B cell (primary cell): ENCODE data around the gene NFATC1. TPM values are rescaled to one million over a fixed set of nuclear protein-coding genes. Genes with fewer than 3 reads are reported as not detected.

Source experiments
- ATAC-seq: fragments of 200-7000 bp; cut with Tn5 transposase; one replicate; pipeline ENCODE4 v1.10.0; 2021; ENCODE audit warnings: low read depth, mild to moderate bottlenecking, moderate number of reproducible peaks, moderate library complexity
- CTCF ChIA-PET: fragments of 350-600 bp; sonication (Branson Sonifier 250); formaldehyde crosslinking; loops from one replicate; lab custom pipeline; 2021; ENCODE audit warnings: antibody characterized with exemption, inconsistent platforms; lab: Charles Lee
- POLR2A ChIA-PET: fragments of 350-600 bp; sonication (Branson Sonifier 250); formaldehyde crosslinking; loops from one replicate; lab custom pipeline; 2021; ENCODE audit warnings: antibody characterized with exemption; lab: Charles Lee
- DNase-seq: peaks from one replicate; pipeline ENCODE4 v3.0.0; 2013
- H2AFZ ChIP-seq: 2 replicates; pipeline ENCODE4 v1.6.1; 2012; ENCODE audit warnings: mild to moderate bottlenecking, low read depth, low read length; ENCODE audit not compliant: insufficient read depth, poor library complexity, severe bottlenecking
- H3K27ac ChIP-seq, 2 donors: 1 replicate in 1 of 2; 2 replicates in 1 of 2; pipeline ENCODE4 v1.5.1; 2012 to 2013; ENCODE audit warnings: low read length in 2 of 2, mild to moderate bottlenecking in 2 of 2, moderate library complexity in 1 of 2
- H3K27me3 ChIP-seq, 4 experiments: fragments of 200-600 bp in 1 of 4; sonication (generic) in 1 of 4; replicated peaks in 1 of 4; 1 replicate in 2 of 4; 2 replicates in 2 of 4; pipeline versions ENCODE4 v1.6.1 to v1.7.0; 2013 to 2016; ENCODE audit warnings: low read length in 3 of 4, mild to moderate bottlenecking in 2 of 4, mixed read lengths in 1 of 4, moderate library complexity in 1 of 4; ENCODE audit not compliant: insufficient read depth in 4 of 4, control insufficient read depth in 3 of 4; ENCODE audit errors: control extremely low read depth in 1 of 4
- H3K36me3 ChIP-seq, 2 experiments: replicated peaks in 1 of 2; 1 replicate in 1 of 2; 2 replicates in 1 of 2; pipeline versions ENCODE4 v1.6.1 to v1.7.1; 2013; ENCODE audit warnings: low read length in 1 of 2; ENCODE audit not compliant: insufficient read depth in 2 of 2, control insufficient read depth in 1 of 2; ENCODE audit errors: control extremely low read depth in 1 of 2, extremely low read depth in 1 of 2
- H3K4me1 ChIP-seq, 2 donors: fragments of 200-600 bp in 1 of 2; sonication (generic) in 1 of 2; 1 replicate in 1 of 2; 2 replicates in 1 of 2; pipeline versions ENCODE4 v1.5.1 to v1.6.1; 2013 to 2017; ENCODE audit warnings: low read length in 2 of 2; ENCODE audit not compliant: control insufficient read depth in 2 of 2, insufficient read depth in 2 of 2
- H3K4me2 ChIP-seq: replicated peaks from 2 replicates; pipeline ENCODE3; 2012; ENCODE audit warnings: mild to moderate bottlenecking, low read depth, low read length; ENCODE audit not compliant: poor library complexity, severe bottlenecking
- H3K4me3 ChIP-seq, 5 experiments: fragments of 200-600 bp in 1 of 5; sonication (generic) in 1 of 5; 1 replicate in 3 of 5; 2 replicates in 2 of 5; pipeline versions ENCODE4 v1.5.1 to v1.7.0; 2011 to 2016; ENCODE audit warnings: low read length in 4 of 5, mild to moderate bottlenecking in 4 of 5, low read depth in 2 of 5, control low read depth in 1 of 5, moderate library complexity in 1 of 5; ENCODE audit not compliant: insufficient read depth in 1 of 5; ENCODE audit errors: control extremely low read depth in 1 of 5, extremely low read depth in 1 of 5
- H3K79me2 ChIP-seq: fragments of 200-600 bp; sonication (generic); one replicate; pipeline ENCODE4 v1.6.0; 2016; ENCODE audit warnings: low read length; ENCODE audit not compliant: control insufficient read depth, insufficient read depth
- H3K9ac ChIP-seq: fragments of 200-600 bp; sonication (generic); 2 replicates; pipeline ENCODE4 v1.6.1; 2017; ENCODE audit warnings: mild to moderate bottlenecking, low read length, moderate library complexity
- H3K9me3 ChIP-seq, 3 donors: one replicate each; pipeline versions ENCODE4 v1.6.1 to v1.7.1; 2013; ENCODE audit warnings: low read length in 2 of 3; ENCODE audit not compliant: control insufficient read depth in 2 of 3, insufficient read depth in 1 of 3; ENCODE audit errors: control extremely low read depth in 1 of 3
- H4K20me1 ChIP-seq: 2 replicates; pipeline ENCODE4 v1.6.0; 2012; ENCODE audit warnings: mild to moderate bottlenecking, low read length; ENCODE audit not compliant: insufficient read depth, control insufficient read depth, poor library complexity, severe bottlenecking
- H3K27ac Mint-ChIP-seq: one replicate; pipeline ENCODE4 v1.8.0; 2021; ENCODE audit warnings: mixed read lengths
- H3K27me3 Mint-ChIP-seq: one replicate; pipeline ENCODE4 v1.8.0; 2021; ENCODE audit warnings: mixed read lengths
- H3K4me1 Mint-ChIP-seq: one replicate; pipeline ENCODE4 v1.8.0; 2021; ENCODE audit warnings: mixed read lengths
- H3K4me3 Mint-ChIP-seq: one replicate; pipeline ENCODE4 v1.8.0; 2021; ENCODE audit warnings: mixed read lengths
- H3K9me3 Mint-ChIP-seq: one replicate; pipeline ENCODE4 v1.8.0; 2022; ENCODE audit warnings: mixed read lengths; ENCODE audit not compliant: insufficient read depth
- CTCF ChIP-seq: fragments of 200-600 bp; IDR thresholded peaks from one replicate; pipeline ENCODE4 v1.8.0; 2022; ENCODE audit warnings: antibody characterized with exemption, mild to moderate bottlenecking
- EZH2 ChIP-seq: IDR thresholded peaks from 2 replicates; pipeline ENCODE4 v1.6.1; 2012; ENCODE audit warnings: borderline replicate concordance, low read depth, mild to moderate bottlenecking, moderate library complexity, low read length; ENCODE audit not compliant: insufficient read depth, poor library complexity, severe bottlenecking
- WGBS: methylation state at CpG from one replicate; pipeline ENCODE4 v1.1.5; 2013; ENCODE audit warnings: missing lambda C conversion rate; ENCODE audit not compliant: insufficient coverage; 5-methylcytosine and 5-hydroxymethylcytosine counted together
- intact Hi-C: fragments of 100-400 bp; cut with micrococcal nuclease; formaldehyde crosslinking; loops from one replicate; pipeline ENCODE4 v1.10.0; 2022
- polyA plus RNA-seq: library from polyadenylated mRNA; depleted of rRNA; stranded (reverse); fragments of >200 nt; gene quantifications from 2 replicates; pipeline ENCODE4 v1.2.3, GENCODE V29; 2012
- total RNA-seq, 2 donors: library from RNA; stranded (reverse); fragments of 120-200 nt in 1 of 2; gene quantifications; 1 replicate in 1 of 2; 2 replicates in 1 of 2; pipeline versions ENCODE4 v1.2.3 to v1.2.4, GENCODE V29; 2013 to 2022

The NFATC1 gene
- total and polyA plus RNA-seq, 2 donors (not counting 1 experiment from before 2014, with no cell fraction given) = 32.2 to 108 TPM

- Histone ChIP-seq H3K4me3 (no peak overlapping the region), H3K4me1 (no peaks in the 10 kb centered on the region), H2AFZ (no peak overlapping the region), H3K27ac (no peak overlapping the region), H3K27me3 (peaks cover 0 to 2% (median 0%) of the 10 kb centered on the region in 4 experiments), H3K4me2 (no peak overlapping the region), H3K79me2 (peaks cover 9% of the 10 kb centered on the region), H3K9me3 (peaks cover 0 to 6% (median 0%) of the 10 kb centered on the region in 3 donors), H4K20me1 (no peaks in the 10 kb centered on the region), H3K9ac (no peak overlapping the region), H3K36me3 (no peaks in the 10 kb centered on the region)
- no peaks in the 10 kb centered on the region for H3K27me3 Mint-ChIP-seq
- H3K9me3 Mint-ChIP-seq = peaks cover 3% of the 10 kb centered on the region
- DNase-seq (no peak), ATAC-seq (no peak)
- H3K4me3 Mint-ChIP-seq = no peak overlapping the region
- TF ChIP-seq CTCF (no peak), EZH2 (no peak)
- no peak overlapping the region for H3K27ac Mint-ChIP-seq
- POLR2A ChIA-PET = no interaction called here
- CTCF ChIA-PET = no interaction called here
- intact Hi-C loops = no loop called here
- 88% methylated on average over 21 of the region's 23 CpGs for WGBS
- no peaks in the 10 kb centered on the region for H3K4me1 Mint-ChIP-seq
Measured at GRCh38 chr18:79546781-79547272, 151.1 kb downstream of the NFATC1 start.

- H3K4me3 ChIP-seq = no peak overlapping the region
Measured at GRCh38 chr18:79547413-79548076, 151.8 kb downstream of the NFATC1 start.

More at GRCh38 chr18:79547413-79548076, 151.8 kb downstream of the NFATC1 start:
- intact Hi-C loops = no loop called here
- Histone ChIP-seq H3K9me3 (peaks cover 0 to 6% (median 0%) of the 10 kb centered on the region in 3 donors), H3K4me1 (no peaks in the 10 kb centered on the region), H3K36me3 (no peaks in the 10 kb centered on the region), H4K20me1 (no peaks in the 10 kb centered on the region), H3K79me2 (peaks cover 3% of the 10 kb centered on the region), H3K9ac (no peak overlapping the region), H3K4me2 (no peak overlapping the region), H3K27ac (no peak overlapping the region), H2AFZ (no peak overlapping the region), H3K27me3 (peaks cover 0 to 2% (median 0%) of the 10 kb centered on the region in 4 experiments)
- H3K27ac Mint-ChIP-seq = no peak overlapping the region
- POLR2A ChIA-PET = no interaction called here
- H3K9me3 Mint-ChIP-seq = peaks cover 1% of the 10 kb centered on the region
- no peaks in the 10 kb centered on the region for H3K27me3 Mint-ChIP-seq
- CTCF ChIA-PET = no interaction called here
- DNase-seq = no peak
- ATAC-seq = no peak
- no peak for TF ChIP-seq CTCF
- no peak for TF ChIP-seq EZH2
- H3K4me1 Mint-ChIP-seq = no peaks in the 10 kb centered on the region
- no peak overlapping the region for H3K4me3 Mint-ChIP-seq
- WGBS = 93% methylated on average over 33 of the region's 36 CpGs
